C4-2B (cell line): ENCODE data around the gene FAM83E.

Experiments used
- ZFX ChIP-seq: fragments of 450-650 bp; IDR thresholded peaks from 2 replicates; pipeline ENCODE4 v1.6.1; 2017
- TF ChIP-seq, protein P1 (sequence below): fragments of 450-650 bp; conservative IDR thresholded peaks from 2 replicates; pipeline ENCODE4 v1.5.1; 2017; ENCODE audit warnings: mild to moderate bottlenecking

DNA sequence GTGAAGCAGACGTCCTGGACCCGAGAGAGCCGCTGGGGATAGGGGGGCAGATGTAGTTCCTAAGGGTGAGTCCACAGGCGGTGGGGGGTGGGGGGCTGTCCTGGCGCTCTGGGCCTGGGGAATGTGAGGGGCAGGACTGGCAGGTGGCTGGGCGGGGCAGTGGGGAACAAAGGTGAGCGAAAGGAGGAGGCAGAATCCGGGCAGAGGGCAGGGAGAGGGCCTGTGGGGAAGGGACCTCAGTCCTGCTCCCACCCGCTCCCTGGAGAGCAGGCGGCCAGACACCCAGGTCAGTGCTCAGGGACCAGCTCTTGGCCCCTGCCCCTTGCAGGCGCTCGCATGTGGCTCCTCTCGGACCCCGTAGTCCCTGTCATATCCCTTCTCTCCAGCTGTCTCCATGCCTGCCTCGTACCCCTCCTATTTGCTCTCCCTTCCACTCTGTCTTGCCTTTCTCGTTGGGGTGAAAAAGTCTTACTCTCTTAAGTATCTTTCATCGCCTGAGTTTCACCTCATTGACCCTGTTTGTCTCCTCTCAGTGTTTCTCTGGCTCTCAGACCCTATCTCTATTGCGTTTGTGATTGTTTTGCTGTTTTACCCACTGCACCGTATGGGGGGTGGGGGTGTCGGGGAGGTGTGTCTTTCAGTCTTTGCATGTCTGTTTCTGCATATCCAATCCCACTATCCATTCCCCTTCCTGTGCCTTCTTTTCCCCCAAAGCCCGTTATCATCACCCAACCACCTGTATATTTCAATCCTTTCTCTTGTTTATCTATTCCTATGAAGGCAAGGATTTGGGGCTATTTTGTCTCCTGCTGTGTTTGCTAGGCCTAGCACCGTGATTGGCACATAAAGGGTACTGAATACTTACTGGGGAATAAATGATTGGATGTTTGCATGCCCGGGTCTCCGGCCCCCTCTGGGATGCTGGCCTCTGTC lies 10.2 kb upstream of the FAM83E start:
- TF ChIP-seq, protein P1, sequence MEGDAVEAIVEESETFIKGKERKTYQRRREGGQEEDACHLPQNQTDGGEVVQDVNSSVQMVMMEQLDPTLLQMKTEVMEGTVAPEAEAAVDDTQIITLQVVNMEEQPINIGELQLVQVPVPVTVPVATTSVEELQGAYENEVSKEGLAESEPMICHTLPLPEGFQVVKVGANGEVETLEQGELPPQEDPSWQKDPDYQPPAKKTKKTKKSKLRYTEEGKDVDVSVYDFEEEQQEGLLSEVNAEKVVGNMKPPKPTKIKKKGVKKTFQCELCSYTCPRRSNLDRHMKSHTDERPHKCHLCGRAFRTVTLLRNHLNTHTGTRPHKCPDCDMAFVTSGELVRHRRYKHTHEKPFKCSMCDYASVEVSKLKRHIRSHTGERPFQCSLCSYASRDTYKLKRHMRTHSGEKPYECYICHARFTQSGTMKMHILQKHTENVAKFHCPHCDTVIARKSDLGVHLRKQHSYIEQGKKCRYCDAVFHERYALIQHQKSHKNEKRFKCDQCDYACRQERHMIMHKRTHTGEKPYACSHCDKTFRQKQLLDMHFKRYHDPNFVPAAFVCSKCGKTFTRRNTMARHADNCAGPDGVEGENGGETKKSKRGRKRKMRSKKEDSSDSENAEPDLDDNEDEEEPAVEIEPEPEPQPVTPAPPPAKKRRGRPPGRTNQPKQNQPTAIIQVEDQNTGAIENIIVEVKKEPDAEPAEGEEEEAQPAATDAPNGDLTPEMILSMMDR = no peak
- TF ChIP-seq ZFX = no peak
